Stimulated activated naive CD4-positive, alpha-beta T cell (primary cell): ENCODE results near the gene ZNF280A.

Experiments
- DNase-seq, 6 experiments: peaks; one replicate each; lab custom pipeline; 2025; lab: John Stamatoyannopoulos, UW

Gene ZNF280A

GRCh38 chr22:22467112-22467511 lies 53.0 kb downstream of the ZNF280A start:
- DNase-seq: no peak

- no peak for DNase-seq
These were observed 54.3 kb downstream of the ZNF280A start for GRCh38 chr22:22465782-22466181.

DNA sequence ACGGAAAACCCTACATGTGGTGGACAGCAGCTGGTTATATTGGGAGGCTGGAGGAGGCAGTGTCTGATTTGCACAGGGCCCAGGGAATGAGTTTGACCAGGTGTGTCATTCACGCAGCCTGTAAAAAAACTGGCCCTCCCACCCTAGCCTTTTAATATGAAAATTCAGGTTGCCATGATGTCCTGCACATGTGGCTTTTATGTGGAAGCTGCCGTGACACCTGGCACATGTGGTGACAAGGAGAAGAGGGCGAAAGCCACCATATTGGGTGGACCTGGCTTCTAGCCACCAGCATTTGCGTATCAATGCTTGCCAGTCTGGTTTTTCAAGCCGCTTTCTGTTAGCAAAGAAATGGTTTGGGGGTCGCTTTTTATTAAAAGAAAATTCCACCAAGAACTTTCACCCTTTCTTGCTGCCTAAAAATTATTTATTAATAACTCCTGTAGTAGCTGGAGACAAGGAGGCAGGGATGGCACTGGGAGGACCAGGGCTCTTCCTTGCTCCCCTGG lies 54.9 kb downstream of the ZNF280A start:
- DNase-seq: no peak

GRCh38 chr22:22464541-22465054 lies 55.5 kb downstream of the ZNF280A start:
- DNase-seq: no peak

- DNase-seq: peak; percentile 3 to 61 (median 22)
These were observed 56.1 kb downstream of the ZNF280A start for GRCh38 chr22:22463855-22464540.
